Inflammatory macrophage (primary cell): ENCODE results near the gene TDRD1.

ENCODE experiments used
- DNase-seq, 2 donors: peaks; one replicate each; pipeline ENCODE4 v3.0.0-alpha.2; 2020 to 2022

The TDRD1 gene

DNA sequence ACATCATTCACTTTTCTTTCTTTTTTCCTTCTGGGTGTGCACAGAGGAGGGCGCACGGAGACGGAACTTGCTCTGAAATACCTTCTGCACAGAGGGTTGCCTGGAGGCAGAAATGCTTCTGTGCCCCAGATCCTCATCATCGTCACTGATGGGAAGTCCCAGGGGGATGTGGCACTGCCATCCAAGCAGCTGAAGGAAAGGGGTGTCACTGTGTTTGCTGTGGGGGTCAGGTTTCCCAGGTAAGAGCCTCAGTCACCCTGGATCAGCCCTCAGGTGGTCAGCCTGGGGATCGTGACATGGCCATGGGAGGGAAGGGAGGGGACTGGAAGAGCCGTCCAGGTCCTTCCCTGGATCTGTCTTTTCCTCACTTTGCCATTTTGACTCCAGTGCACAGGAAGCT is 93.5 kb downstream of the TDRD1 start:
- DNase-seq, result no peak

DNA sequence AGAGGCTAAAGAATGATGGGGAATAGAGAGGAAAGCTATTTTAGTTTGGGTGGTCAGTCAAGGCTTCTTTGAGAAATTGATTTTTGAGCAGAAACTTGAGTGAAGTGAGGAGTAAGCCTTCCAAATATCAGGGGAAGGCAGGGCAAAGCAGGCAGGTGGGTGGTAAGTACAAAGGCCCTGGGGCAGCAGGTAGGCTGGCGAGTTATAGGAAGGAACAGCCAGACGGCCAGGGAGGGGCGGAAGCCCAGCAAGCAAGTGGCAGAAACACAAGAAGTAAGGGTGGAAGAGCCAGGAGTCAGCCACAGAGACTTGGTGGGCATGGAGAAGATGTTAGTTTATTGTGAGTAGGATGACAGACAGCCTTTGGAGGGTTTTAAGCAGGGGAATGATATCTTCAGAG is 94.8 kb downstream of the TDRD1 start:
- DNase-seq, result no peak

DNA sequence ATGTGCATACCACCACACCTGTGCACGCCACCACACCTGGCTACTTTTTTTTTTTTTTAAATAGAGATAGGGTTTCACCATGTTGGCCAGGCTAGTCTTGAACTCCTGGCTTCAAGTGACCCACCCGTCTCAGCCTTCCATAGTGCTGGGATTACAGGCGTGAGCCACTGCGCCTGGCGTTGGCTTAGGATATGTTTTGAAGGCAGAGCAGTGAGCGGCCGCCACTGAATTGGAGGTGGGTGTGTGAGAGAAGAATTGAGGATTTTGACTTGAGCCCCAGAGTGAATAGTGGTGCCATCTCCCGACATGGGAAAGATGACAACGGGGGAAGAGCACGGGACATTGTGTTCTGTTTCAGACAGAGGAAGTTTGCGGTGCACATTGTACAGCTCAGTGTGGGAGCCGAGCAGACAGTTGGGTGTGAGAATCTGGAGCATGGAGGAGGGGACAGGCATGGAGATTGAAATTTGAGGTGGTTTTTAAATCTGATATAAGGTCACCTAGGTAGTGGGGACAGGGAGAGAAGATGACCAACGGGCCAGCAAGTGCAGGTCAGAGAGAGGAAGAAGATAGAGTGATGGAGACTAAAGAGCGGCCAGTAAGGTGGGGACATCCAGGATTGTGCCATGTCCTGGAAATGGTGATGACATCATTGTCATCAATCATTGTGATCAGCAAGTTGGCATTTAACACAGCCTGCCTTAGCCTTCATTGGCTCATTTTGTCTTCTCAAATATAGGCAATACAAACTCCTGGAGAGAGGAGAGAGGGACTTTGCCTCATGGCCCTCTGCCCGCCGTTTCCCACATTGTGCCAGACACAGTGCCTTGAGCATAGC is 95.7 kb downstream of the TDRD1 start:
- no peak for DNase-seq

GRCh38 chr10:114276066-114276465 is 96.9 kb downstream of the TDRD1 start:
- DNase-seq, result no peak

GRCh38 chr10:114276671-114277070 is 97.5 kb downstream of the TDRD1 start:
- no peak for DNase-seq

- DNase-seq, result no peak
Measured at GRCh38 chr10:114278140-114278883, 99.2 kb downstream of the TDRD1 start.

GRCh38 chr10:114278884-114279191 is 99.7 kb downstream of the TDRD1 start:
- no peak for DNase-seq

- DNase-seq, result no peak
Measured at GRCh38 chr10:114279289-114279688, 100.1 kb downstream of the TDRD1 start.

GRCh38 chr10:114279901-114280644 is 100.9 kb downstream of the TDRD1 start:
- DNase-seq, result no peak

- DNase-seq, result no peak
Measured at GRCh38 chr10:114281006-114281405, 101.9 kb downstream of the TDRD1 start.

DNA sequence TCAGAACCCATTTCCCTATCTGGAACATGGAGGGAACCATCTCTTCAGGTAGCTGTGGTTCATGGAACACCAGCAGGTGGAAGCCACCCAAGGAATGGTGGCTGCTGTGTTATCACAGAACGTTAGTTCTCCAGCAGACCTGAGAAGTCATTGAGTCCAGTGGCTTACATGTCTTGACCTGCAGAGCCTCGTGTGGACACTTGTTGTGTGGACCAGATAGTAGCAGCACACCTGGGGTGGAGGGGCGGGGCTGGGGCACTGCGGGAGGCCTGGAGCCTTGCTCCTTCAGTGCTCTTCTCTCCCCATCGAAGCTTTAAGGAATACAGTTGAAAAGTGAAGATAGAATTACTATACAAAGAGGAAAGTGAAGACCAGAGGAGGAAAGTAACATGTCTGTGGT is 102.3 kb downstream of the TDRD1 start:
- no peak for DNase-seq
